Measurements from ENCODE around the gene CD36.

The CD36 gene

DNA sequence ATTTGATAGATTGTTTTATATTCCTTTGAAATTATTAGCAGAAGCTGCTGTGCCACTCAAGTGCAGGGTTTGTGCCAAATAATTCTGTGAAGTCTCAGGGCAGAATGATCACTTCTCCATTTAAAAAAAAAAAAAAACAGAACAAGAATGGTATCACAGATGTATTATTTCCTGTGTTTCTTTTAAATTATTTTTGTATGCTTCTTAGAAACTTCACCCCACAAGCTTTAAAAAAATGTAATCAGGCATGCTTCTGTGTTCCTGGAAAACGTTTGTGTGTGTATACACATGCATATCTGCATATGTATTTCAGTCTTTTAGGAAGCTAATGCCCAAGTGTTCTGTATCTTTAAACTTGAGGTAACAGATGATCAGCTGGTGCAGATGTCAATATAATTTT lies 6.3 kb upstream of the CD36 start:
- no peak for DNase-seq (ENCODE audit: low spot score)
- in situ Hi-C loops (cut with MboI; ENCODE audit: low sequenced_read_pairs, unreplicated experiment), result no loop called here
- TF ChIP-seq, protein P1, sequence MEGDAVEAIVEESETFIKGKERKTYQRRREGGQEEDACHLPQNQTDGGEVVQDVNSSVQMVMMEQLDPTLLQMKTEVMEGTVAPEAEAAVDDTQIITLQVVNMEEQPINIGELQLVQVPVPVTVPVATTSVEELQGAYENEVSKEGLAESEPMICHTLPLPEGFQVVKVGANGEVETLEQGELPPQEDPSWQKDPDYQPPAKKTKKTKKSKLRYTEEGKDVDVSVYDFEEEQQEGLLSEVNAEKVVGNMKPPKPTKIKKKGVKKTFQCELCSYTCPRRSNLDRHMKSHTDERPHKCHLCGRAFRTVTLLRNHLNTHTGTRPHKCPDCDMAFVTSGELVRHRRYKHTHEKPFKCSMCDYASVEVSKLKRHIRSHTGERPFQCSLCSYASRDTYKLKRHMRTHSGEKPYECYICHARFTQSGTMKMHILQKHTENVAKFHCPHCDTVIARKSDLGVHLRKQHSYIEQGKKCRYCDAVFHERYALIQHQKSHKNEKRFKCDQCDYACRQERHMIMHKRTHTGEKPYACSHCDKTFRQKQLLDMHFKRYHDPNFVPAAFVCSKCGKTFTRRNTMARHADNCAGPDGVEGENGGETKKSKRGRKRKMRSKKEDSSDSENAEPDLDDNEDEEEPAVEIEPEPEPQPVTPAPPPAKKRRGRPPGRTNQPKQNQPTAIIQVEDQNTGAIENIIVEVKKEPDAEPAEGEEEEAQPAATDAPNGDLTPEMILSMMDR (IDR thresholded peaks at IDR 0.05; ENCODE audit: borderline replicate concordance, control extremely low read depth, extremely low read depth, insufficient read depth, missing control alignments), result no peak

DNA sequence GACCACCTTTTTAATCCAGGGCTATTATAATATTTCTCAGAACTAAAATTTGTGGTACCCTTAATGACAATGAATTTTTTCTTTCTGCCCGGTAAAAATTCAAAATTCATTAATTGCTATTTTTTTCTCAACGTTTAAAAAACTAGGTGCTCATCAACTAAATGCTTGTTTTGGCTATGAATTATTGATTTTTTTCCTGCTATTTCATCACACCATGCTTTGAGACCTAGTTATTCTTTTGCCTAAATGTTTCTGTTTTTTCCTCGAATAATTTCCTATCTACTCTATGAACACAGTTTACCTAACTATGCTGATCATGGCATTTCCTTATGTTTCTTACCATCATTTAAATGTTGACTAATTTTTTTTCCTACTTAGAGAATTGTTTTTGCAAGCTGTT lies 5.6 kb upstream of the CD36 start:
- TF ChIP-seq, protein P1 (IDR thresholded peaks at IDR 0.05; ENCODE audit: borderline replicate concordance, control extremely low read depth, extremely low read depth, insufficient read depth, missing control alignments), result no peak
- in situ Hi-C loops (cut with MboI; ENCODE audit: low sequenced_read_pairs, unreplicated experiment), result no loop called here
- DNase-seq (ENCODE audit: low spot score), result no peak

DNA sequence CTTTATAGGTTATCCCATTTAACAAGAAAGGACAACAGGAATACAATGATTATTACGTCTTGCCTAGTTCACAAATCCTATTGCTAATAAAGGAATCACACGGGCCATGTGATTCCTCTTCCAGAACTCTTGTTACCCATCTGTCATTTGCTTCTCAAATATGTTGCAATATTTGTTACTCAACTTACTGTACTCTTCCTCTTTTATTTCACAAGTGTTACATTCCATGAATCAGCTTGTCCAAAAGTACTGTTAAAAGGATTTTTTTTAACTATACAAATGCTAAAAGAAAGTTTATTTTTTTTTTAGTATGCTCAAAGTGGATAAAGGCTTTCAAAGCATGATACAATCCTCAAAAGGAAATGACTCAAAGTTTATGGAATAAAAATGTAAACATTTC lies 3.9 kb upstream of the CD36 start:
- in situ Hi-C loops (cut with MboI; ENCODE audit: low sequenced_read_pairs, unreplicated experiment), result no loop called here
- DNase-seq (ENCODE audit: low spot score), result no peak

DNA sequence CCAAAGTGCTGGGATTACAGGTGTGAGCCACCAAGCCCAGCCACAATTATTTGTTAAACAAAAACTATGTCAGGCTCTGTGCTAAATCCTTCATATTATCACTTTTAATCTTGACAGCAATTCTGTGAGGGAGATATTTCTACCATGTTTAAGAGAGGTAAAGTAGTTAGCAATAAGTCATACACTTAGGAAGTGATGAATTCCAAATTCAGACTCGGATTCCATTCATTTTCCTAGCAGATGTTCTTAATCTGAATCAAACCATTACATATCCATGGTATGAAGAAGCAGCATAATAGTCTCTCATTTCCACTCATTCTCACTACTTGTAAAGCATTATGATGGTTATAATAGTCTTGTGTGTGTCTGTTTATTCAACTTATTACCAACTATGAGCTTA lies 2.9 kb upstream of the CD36 start:
- in situ Hi-C loops (cut with MboI; ENCODE audit: low sequenced_read_pairs, unreplicated experiment), result no loop called here
- TF ChIP-seq, protein P1 (IDR thresholded peaks at IDR 0.05; ENCODE audit: borderline replicate concordance, control extremely low read depth, extremely low read depth, insufficient read depth, missing control alignments), result no peak
- no peak for DNase-seq (ENCODE audit: low spot score)

More for the DNA sequence above, 3.9 kb upstream of the CD36 start:
- TF ChIP-seq, protein P1 (IDR thresholded peaks at IDR 0.05; ENCODE audit: borderline replicate concordance, control extremely low read depth, extremely low read depth, insufficient read depth, missing control alignments), result no peak

DNA sequence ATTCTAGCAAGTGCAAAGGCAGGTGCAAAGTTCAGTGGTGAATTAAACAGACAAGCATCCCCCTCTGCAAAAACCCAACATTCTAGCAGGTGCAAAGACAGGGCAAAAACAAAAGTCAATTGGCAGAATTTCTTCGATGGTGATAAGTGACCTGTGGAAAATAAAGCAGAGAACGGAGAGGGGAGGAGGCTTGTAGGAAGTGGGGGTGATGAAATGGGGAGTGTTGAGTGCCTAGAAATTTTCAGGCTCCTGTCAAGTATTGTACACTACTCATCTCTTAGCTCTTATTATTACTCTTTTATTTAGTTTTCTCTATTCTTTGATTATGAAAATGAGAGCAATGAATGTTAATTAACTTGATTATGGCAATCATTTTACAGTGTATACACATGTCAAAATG lies 2.4 kb upstream of the CD36 start:
- TF ChIP-seq, protein P1 (IDR thresholded peaks at IDR 0.05; ENCODE audit: borderline replicate concordance, control extremely low read depth, extremely low read depth, insufficient read depth, missing control alignments), result no peak
- in situ Hi-C loops (cut with MboI; ENCODE audit: low sequenced_read_pairs, unreplicated experiment), result no loop called here
- DNase-seq (ENCODE audit: low spot score), result no peak

DNA sequence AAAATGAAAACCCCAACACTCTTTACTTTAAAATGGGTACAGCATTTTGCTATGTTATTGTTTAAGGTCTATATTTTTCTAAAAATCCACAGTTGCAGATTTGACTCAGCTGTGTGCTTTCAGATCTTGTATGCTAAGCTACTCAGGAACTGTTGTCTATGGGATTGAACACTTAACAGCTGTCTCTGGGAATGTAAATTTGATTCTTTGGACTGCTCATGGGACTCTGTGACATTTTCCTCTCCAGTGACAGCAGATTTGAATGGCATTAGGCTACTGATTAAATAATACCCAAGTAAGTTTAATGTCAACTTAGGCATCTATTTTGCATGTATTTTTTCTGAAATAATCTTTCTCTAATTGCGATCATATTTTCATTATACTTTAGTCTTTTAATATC lies 1.7 kb upstream of the CD36 start:
- in situ Hi-C loops (cut with MboI; ENCODE audit: low sequenced_read_pairs, unreplicated experiment), result no loop called here
- TF ChIP-seq, protein P1 (IDR thresholded peaks at IDR 0.05; ENCODE audit: borderline replicate concordance, control extremely low read depth, extremely low read depth, insufficient read depth, missing control alignments), result no peak
- DNase-seq (ENCODE audit: low spot score), result no peak

DNA sequence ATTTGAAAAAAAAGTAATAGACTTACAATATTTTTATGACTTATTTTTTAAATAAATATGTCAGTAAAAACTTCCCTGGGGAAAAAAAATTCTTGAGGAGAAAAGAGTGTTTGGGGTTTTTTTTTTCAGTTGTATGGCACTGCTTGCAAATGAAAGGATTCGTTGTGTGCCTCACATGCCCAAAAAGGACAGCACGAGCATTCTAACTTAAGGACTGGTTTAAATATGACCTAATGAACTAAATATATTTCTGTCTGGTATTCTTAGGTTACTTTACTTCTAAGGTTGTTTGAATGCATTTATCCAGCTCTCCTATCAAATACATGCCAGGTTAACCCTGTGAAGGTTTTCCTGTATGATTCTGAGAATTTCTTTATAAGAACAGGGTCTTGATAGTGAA lies 988 bp upstream of the CD36 start:
- DNase-seq (ENCODE audit: low spot score), result no peak

More for the DNA sequence above, 988 bp upstream of the CD36 start:
- TF ChIP-seq, protein P1 (IDR thresholded peaks at IDR 0.05; ENCODE audit: borderline replicate concordance, control extremely low read depth, extremely low read depth, insufficient read depth, missing control alignments), result no peak
- in situ Hi-C loops (cut with MboI; ENCODE audit: low sequenced_read_pairs, unreplicated experiment), result no loop called here

Data from GM13976 (cell line).